AG04449 (cell line): ENCODE data around the gene EPYC.

ENCODE experiments used
- CTCF ChIA-PET: fragments of 350-600 bp; formaldehyde crosslinking; extraction: SDS; loops from one replicate; lab custom pipeline; 2021; ENCODE audit warnings: antibody characterized with exemption; lab: Yijun Ruan, JAX
- POLR2A ChIA-PET: fragments of 400-600, 350-600 bp; formaldehyde crosslinking; extraction: SDS; loops from one replicate; lab custom pipeline; 2020; ENCODE audit warnings: antibody characterized with exemption, inconsistent platforms; lab: Yijun Ruan, JAX
- DNase-seq: peaks from one replicate; pipeline ENCODE4 v3.0.0-alpha.2; 2010; ENCODE audit warnings: low read depth, low spot score
- H3K4me3 ChIP-seq: 2 replicates; pipeline ENCODE4 v1.5.1; 2011; ENCODE audit warnings: low read depth, mild to moderate bottlenecking, control low read depth, low read length
- CTCF ChIP-seq: IDR thresholded peaks from one replicate; pipeline ENCODE4 v1.5.1; 2011; ENCODE audit warnings: mild to moderate bottlenecking, moderate library complexity, low read length, control low read depth, inconsistent platforms; ENCODE audit not compliant: insufficient read depth; ENCODE audit errors: missing control alignments

Gene EPYC

GRCh38 chr12:91004872-91005271 is at the start of gene EPYC:
EPYC (minus strand) TSS chr12:91004972; CDS start chr12:91002565, 2,407 bp downstream.
- no peak for DNase-seq
- H3K4me3 ChIP-seq = no peak within 1 kb of the TSS
- TF ChIP-seq CTCF = no peak
- POLR2A ChIA-PET = no interaction called here
- CTCF ChIA-PET = interaction anchor here (1.3 kb wide), 1 partner anchor 104 kb away, joined by 5 read pairs; no protein-coding TSS in a partner anchor

GRCh38 chr12:91053951-91054715 is 49.4 kb upstream of the EPYC start:
- POLR2A ChIA-PET = no interaction called here
- DNase-seq = no peak
- TF ChIP-seq CTCF = no peak
- H3K4me3 ChIP-seq = no peak overlapping the region
- CTCF ChIA-PET = interaction anchor here (1.6 kb wide), 1 partner anchor 13 kb away, joined by 5 read pairs; no protein-coding TSS in a partner anchor

GRCh38 chr12:91052026-91052425 is 47.3 kb upstream of the EPYC start:
- CTCF ChIA-PET = no interaction called here
- no peak overlapping the region for H3K4me3 ChIP-seq
- no peak for TF ChIP-seq CTCF
- POLR2A ChIA-PET = no interaction called here
- no peak for DNase-seq

- CTCF ChIA-PET = interaction anchor here (0.6 kb wide), 1 partner anchor 12 kb away, joined by 3 read pairs; no protein-coding TSS in a partner anchor
- no peak overlapping the region for H3K4me3 ChIP-seq
- no peak for DNase-seq
- no peak for TF ChIP-seq CTCF
- POLR2A ChIA-PET = no interaction called here
Observed at GRCh38 chr12:91044586-91044985, 39.8 kb upstream of the EPYC start.

GRCh38 chr12:91043408-91043807 is 38.6 kb upstream of the EPYC start:
- POLR2A ChIA-PET = no interaction called here
- CTCF ChIA-PET = no interaction called here
- H3K4me3 ChIP-seq = no peak overlapping the region
- no peak for DNase-seq
- no peak for TF ChIP-seq CTCF

GRCh38 chr12:91040096-91040755 is 35.5 kb upstream of the EPYC start:
- H3K4me3 ChIP-seq = no peak overlapping the region
- POLR2A ChIA-PET = no interaction called here
- no peak for DNase-seq
- no peak for TF ChIP-seq CTCF
- CTCF ChIA-PET = no interaction called here
